Measurements from ENCODE around the gene OR2J1. TPM values are rescaled to one million over a fixed set of nuclear protein-coding genes. Genes with fewer than 3 reads are reported as not detected.

The OR2J1 gene
- polyA plus RNA-seq, 1 donor, result not detected

Other genes with a start within 250 kb of the OR2J1 start
- gene TRIM27, start 175.5 kb upstream of the OR2J1 start, polyA plus RNA-seq (ENCODE audit: insufficient read length), result 44.0 TPM
- gene ZNF311, start 94.2 kb upstream of the OR2J1 start, polyA plus RNA-seq (ENCODE audit: insufficient read length), result 2.4 TPM
- not detected for gene OR2W1, start 54.3 kb upstream of the OR2J1 start, polyA plus RNA-seq (ENCODE audit: insufficient read length)
- not detected for gene OR2B3, start 12.2 kb upstream of the OR2J1 start, polyA plus RNA-seq (ENCODE audit: insufficient read length)
- not detected for gene OR2J3, start 8.6 kb downstream of the OR2J1 start, polyA plus RNA-seq (ENCODE audit: insufficient read length)
- gene OR2J2, start 71.4 kb downstream of the OR2J1 start, polyA plus RNA-seq (ENCODE audit: insufficient read length), result not detected
- 0.06 TPM for gene OR14J1, start 202.2 kb downstream of the OR2J1 start, polyA plus RNA-seq (ENCODE audit: insufficient read length)